Progenitor cell of endocrine pancreas (in vitro differentiated cells): ENCODE results near the gene RNASET2. TPM values are rescaled to one million over a fixed set of nuclear protein-coding genes. Genes with fewer than 3 reads are reported as not detected.

ENCODE experiments used
- DNase-seq: peaks from one replicate; pipeline ENCODE4 v3.0.0; 2021; ENCODE audit warnings: low spot score; ENCODE audit not compliant: unreplicated experiment
- H3K27ac Mint-ChIP-seq: 2 replicates; pipeline ENCODE4 v1.8.0; 2021; ENCODE audit warnings: mild to moderate bottlenecking, moderate library complexity, mixed read lengths
- H3K27me3 Mint-ChIP-seq: 2 replicates; pipeline ENCODE4 v1.8.0; 2021; ENCODE audit warnings: mixed read lengths
- H3K36me3 Mint-ChIP-seq: 2 replicates; pipeline ENCODE4 v1.8.0; 2022; ENCODE audit warnings: mixed read lengths; ENCODE audit not compliant: insufficient read depth
- H3K4me1 Mint-ChIP-seq: 2 replicates; pipeline ENCODE4 v1.8.0; 2021; ENCODE audit warnings: low read depth, mixed read lengths
- H3K4me3 Mint-ChIP-seq: 2 replicates; pipeline ENCODE4 v1.8.0; 2021; ENCODE audit warnings: low read depth, mild to moderate bottlenecking, moderate library complexity, mixed read lengths
- H3K9me3 Mint-ChIP-seq: 2 replicates; pipeline ENCODE4 v1.8.0; 2021; ENCODE audit warnings: low read depth, mixed read lengths
- total RNA-seq: library from RNA; stranded (reverse); gene quantifications from 2 replicates; pipeline ENCODE4 v1.2.1, GENCODE V29; 2021
- TF ChIP-seq, protein P1 (sequence below): fragments of 200-600 bp; sonication (generic); IDR thresholded peaks from one replicate; pipeline ENCODE4 v1.5.0; 2021; ENCODE audit warnings: antibody characterized with exemption, mild to moderate bottlenecking; ENCODE audit not compliant: unreplicated experiment

Gene RNASET2
- total RNA-seq, 1 donor from 2014 or later = 27.9 TPM

GRCh38 chr6:166934174-166934573 lies 22.2 kb downstream of the RNASET2 start:
- H3K27ac Mint-ChIP-seq = no peak overlapping the region
- peaks cover 7% of the 10 kb centered on the region for H3K36me3 Mint-ChIP-seq
- DNase-seq = no peak
- H3K4me3 Mint-ChIP-seq = no peak overlapping the region
- no peaks in the 10 kb centered on the region for H3K4me1 Mint-ChIP-seq
- TF ChIP-seq, protein P1, sequence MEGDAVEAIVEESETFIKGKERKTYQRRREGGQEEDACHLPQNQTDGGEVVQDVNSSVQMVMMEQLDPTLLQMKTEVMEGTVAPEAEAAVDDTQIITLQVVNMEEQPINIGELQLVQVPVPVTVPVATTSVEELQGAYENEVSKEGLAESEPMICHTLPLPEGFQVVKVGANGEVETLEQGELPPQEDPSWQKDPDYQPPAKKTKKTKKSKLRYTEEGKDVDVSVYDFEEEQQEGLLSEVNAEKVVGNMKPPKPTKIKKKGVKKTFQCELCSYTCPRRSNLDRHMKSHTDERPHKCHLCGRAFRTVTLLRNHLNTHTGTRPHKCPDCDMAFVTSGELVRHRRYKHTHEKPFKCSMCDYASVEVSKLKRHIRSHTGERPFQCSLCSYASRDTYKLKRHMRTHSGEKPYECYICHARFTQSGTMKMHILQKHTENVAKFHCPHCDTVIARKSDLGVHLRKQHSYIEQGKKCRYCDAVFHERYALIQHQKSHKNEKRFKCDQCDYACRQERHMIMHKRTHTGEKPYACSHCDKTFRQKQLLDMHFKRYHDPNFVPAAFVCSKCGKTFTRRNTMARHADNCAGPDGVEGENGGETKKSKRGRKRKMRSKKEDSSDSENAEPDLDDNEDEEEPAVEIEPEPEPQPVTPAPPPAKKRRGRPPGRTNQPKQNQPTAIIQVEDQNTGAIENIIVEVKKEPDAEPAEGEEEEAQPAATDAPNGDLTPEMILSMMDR = no peak
- no peaks in the 10 kb centered on the region for H3K27me3 Mint-ChIP-seq
- H3K9me3 Mint-ChIP-seq = no peaks in the 10 kb centered on the region

- Mint-ChIP-seq H3K4me3 (no peak overlapping the region), H3K4me1 (no peaks in the 10 kb centered on the region), H3K27me3 (no peaks in the 10 kb centered on the region), H3K9me3 (no peaks in the 10 kb centered on the region), H3K36me3 (peaks cover 7% of the 10 kb centered on the region), H3K27ac (no peak overlapping the region)
- no peak for DNase-seq
- TF ChIP-seq, protein P1 = no peak
Observed at GRCh38 chr6:166933396-166933795, 23.0 kb downstream of the RNASET2 start.

GRCh38 chr6:166932616-166933015 lies 23.7 kb downstream of the RNASET2 start:
- no peak for DNase-seq
- no peaks in the 10 kb centered on the region for H3K27me3 Mint-ChIP-seq
- TF ChIP-seq, protein P1 = no peak
- no peak overlapping the region for H3K27ac Mint-ChIP-seq
- peaks cover 7% of the 10 kb centered on the region for H3K36me3 Mint-ChIP-seq
- no peaks in the 10 kb centered on the region for H3K9me3 Mint-ChIP-seq
- H3K4me1 Mint-ChIP-seq = no peaks in the 10 kb centered on the region
- H3K4me3 Mint-ChIP-seq = no peak overlapping the region

DNA sequence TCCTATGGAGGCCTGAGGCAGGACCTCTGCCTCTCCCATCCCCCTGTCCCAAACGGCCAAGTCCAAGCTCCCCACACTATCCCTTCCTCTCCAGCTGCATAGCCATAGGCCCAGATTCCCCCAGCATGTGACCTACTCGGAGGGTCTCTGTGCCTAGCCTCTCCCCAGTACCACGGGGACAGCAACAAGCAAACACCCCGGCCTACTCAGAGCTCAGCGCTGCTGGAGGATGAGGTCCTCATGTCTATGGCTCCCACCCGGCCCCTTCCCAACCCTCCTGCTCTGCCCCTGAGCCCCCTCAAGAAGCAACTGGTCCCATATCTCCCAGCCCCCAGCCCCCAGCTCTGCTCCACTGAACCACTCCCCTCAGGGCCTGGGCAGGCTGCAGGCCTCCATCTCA lies 24.2 kb downstream of the RNASET2 start:
- H3K4me3 Mint-ChIP-seq = no peak overlapping the region
- no peaks in the 10 kb centered on the region for H3K27me3 Mint-ChIP-seq
- TF ChIP-seq, protein P1 = no peak
- H3K4me1 Mint-ChIP-seq = no peaks in the 10 kb centered on the region
- no peak for DNase-seq
- peaks cover 9% of the 10 kb centered on the region for H3K36me3 Mint-ChIP-seq
- no peaks in the 10 kb centered on the region for H3K9me3 Mint-ChIP-seq
- no peak overlapping the region for H3K27ac Mint-ChIP-seq

GRCh38 chr6:166931426-166931970 lies 24.9 kb downstream of the RNASET2 start:
- Mint-ChIP-seq H3K4me1 (no peaks in the 10 kb centered on the region), H3K36me3 (peaks cover 10% of the 10 kb centered on the region), H3K4me3 (no peak overlapping the region), H3K9me3 (no peaks in the 10 kb centered on the region), H3K27me3 (no peaks in the 10 kb centered on the region), H3K27ac (no peak overlapping the region)
- no peak for DNase-seq
- TF ChIP-seq, protein P1 = no peak
